Posterior vena cava (tissue), 2 donors: ENCODE data around the gene PLEKHM2. TPM values are rescaled to one million over a fixed set of nuclear protein-coding genes. Genes with fewer than 3 reads are reported as not detected.

Experiments
- DNase-seq: peaks from one replicate; pipeline ENCODE4 v3.0.0-alpha.2; 2020; ENCODE audit warnings: low spot score
- intact Hi-C, 2 donors: fragments of 100-400 bp; cut with DNase I; formaldehyde crosslinking; loops; one replicate each; pipeline versions ENCODE4 v1.14.1 to v1.14.2; 2022 to 2023
- total RNA-seq, 2 donors: library from RNA; stranded (reverse); fragmentation: NEBNext Ultra II Directional; extraction: Animal tissue kit (Norgen Biotek cat#: 25700); gene quantifications; one replicate each; pipeline ENCODE4 v1.2.1, GENCODE V29; 2021
- donor health status: DM: yes; HTN: yes; CAD: no.
- donor health status: DM: yes; HTN: yes; CAD: no.

Gene PLEKHM2
- total RNA-seq, 2 donors from 2014 or later, result 62.6 to 75.9 TPM

GRCh38 chr1:15732686-15733081, 48.6 kb downstream of the PLEKHM2 start:
- intact Hi-C loops, result loop anchor here in 1 of 2 donors (10.0 kb wide), 1 partner anchor 138 kb away; no protein-coding TSS in a partner anchor

GRCh38 chr1:15733218-15733725, 49.2 kb downstream of the PLEKHM2 start:
- no peak for DNase-seq
- intact Hi-C loops, result loop anchor here in 1 of 2 donors (10.0 kb wide), 1 partner anchor 138 kb away; no protein-coding TSS in a partner anchor

More at GRCh38 chr1:15732686-15733081, 48.6 kb downstream of the PLEKHM2 start:
- no peak for DNase-seq

- intact Hi-C loops, result loop anchor here in 1 of 2 donors (10.0 kb wide), 1 partner anchor 139 kb away; no protein-coding TSS in a partner anchor
- DNase-seq, result no peak
Measured at GRCh38 chr1:15733726-15734226, 49.7 kb downstream of the PLEKHM2 start.

- DNase-seq, result no peak
- intact Hi-C loops, result loop anchor here in 1 of 2 donors (10.0 kb wide), 1 partner anchor 139 kb away; no protein-coding TSS in a partner anchor
Measured at GRCh38 chr1:15734296-15734695, 50.2 kb downstream of the PLEKHM2 start.

DNA sequence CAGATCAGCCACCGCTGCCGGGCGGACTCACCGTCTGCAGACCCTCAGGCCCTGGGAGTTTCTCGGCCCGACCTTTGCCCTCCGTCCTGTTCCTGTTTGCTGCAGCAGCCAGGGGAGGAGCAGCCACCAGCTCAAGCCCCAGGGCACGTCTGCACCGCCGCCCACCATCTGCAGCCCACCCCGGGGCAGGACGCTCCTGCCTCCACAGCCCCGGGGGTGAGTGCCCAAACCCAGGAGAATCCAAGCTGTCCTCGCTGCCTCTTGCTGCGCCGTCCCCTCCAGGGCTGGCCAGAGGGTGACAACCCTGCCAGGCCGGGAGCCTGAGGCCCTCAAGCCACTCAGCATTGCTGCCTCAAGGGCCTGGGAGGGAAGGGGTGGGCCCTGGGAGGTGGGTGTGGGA, 50.8 kb downstream of the PLEKHM2 start:
- intact Hi-C loops, result loop anchor here in 1 of 2 donors (10.0 kb wide), 1 partner anchor 140 kb away; no protein-coding TSS in a partner anchor
- no peak for DNase-seq

DNA sequence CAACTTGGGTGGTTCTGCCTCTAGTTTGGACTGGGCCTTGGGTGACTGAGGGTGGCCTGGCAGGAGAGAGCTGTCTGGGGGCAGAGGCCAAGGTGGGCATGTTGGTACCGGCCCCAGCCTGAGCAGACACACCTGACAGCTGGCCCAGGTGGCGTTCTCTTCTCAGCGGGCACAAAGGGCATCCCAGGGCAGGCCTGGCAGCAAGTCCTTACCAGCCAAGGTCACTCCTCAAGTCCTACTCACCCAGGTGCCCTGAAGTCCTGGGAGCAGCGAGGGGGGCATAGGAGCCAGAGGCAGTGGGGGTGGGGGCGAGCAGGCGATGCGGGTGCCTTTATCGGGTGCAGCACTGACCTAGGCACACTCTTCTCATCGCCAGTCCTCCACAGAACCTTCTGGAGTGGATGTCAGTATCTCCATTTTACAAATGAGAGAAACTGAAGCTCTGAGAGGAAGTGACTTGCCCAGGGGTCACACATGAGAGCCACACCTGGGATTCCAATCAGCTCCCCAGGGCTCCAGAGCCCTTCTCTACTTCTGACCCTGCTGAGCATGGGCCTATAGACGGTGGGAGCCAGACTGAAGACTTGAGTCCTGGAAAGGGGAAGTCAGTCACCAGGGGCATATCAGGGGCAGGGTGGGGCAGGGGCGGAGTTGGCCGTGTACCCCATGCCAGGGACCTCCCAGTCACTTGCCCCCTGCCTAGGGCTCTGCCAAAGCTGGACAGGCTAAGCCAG, 51.4 kb downstream of the PLEKHM2 start:
- DNase-seq, result no peak
- intact Hi-C loops, result loop anchor here in 1 of 2 donors (10.0 kb wide), 1 partner anchor 141 kb away; no protein-coding TSS in a partner anchor

GRCh38 chr1:15736038-15736891, 52.1 kb downstream of the PLEKHM2 start, which contains the start of gene SLC25A34:
SLC25A34 (plus strand) TSS chr1:15736258; CDS start chr1:15736486, 228 bp downstream.
- DNase-seq, result no peak
- intact Hi-C loops, result loop anchor here in 1 of 2 donors (10.0 kb wide), 1 partner anchor 141 kb away; no protein-coding TSS in a partner anchor

GRCh38 chr1:15736892-15737261, 52.8 kb downstream of the PLEKHM2 start:
- intact Hi-C loops, result loop anchor here in 1 of 2 donors (10.0 kb wide), 1 partner anchor 142 kb away; no protein-coding TSS in a partner anchor
- DNase-seq, result no peak

DNA sequence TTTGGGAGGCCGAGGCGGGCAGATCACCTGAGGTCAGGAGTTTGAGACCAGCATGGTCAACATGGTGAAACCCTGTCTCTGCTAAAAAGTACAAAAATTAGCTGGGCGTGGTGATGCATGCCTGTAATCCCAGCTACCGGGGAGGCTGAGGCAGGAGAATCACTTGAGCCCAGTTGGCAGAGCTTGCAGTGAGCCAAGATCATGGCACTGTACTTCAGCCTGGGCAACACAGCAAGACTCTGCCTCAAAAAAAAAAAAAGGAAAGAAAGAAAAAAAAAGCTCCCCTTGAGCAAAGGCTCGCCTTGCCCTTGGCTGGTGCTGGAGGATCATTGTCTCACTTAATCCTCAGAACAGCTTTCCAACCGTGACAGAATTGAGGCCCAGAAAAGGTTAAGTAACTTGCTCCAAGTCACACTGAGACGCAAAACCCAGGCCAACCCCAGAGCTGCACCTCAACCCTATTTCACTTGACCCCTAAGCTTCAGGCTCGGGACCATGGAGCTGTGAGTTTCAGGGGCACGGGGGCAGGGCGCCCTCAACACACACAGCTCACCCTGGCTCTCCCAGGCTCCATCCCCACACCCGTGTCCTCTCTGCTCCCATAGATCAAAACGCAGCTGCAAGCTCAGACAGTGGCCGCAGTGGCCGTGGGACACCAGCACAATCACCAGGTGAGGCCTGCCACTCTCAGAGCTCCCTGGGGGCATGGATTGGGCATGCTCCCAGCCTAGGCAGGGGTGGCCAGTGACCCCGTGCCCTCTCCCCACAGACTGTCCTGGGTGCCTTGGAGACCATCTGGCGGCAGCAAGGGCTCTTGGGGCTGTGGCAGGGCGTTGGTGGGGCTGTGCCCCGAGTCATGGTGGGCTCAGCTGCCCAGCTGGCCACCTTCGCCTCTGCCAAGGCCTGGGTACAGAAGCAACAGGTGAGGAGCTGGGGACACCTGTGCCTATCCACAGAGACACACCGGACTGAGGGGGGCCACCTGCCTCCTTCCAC, 53.5 kb downstream of the PLEKHM2 start:
- no peak for DNase-seq
- intact Hi-C loops, result loop anchor here in 1 of 2 donors (10.0 kb wide), 1 partner anchor 143 kb away; no protein-coding TSS in a partner anchor

GRCh38 chr1:15738416-15739113, 54.4 kb downstream of the PLEKHM2 start:
- intact Hi-C loops, result loop anchor here in 1 of 2 donors (10.0 kb wide), 1 partner anchor 144 kb away; no protein-coding TSS in a partner anchor
- no peak for DNase-seq

DNA sequence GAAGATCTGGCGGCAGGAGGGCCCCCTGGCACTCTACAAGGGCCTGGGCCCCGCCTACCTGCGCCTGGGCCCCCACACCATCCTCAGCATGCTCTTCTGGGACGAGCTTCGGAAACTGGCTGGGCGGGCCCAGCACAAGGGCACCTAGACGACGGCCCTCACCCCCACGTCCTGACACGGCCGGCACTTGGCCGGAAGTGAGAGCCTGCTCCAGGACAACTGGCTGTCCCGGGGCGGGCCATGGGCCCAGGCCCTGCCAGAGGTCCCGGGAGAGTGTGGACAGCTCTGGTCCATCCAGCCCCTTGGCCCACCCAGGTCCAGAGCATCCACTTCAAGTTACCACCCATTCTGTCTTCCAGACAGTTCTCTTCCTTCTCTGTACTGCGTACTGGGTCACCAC, 55.1 kb downstream of the PLEKHM2 start:
- DNase-seq, result no peak
- intact Hi-C loops, result loop anchor here in 1 of 2 donors (10.0 kb wide), 1 partner anchor 144 kb away; no protein-coding TSS in a partner anchor

DNA sequence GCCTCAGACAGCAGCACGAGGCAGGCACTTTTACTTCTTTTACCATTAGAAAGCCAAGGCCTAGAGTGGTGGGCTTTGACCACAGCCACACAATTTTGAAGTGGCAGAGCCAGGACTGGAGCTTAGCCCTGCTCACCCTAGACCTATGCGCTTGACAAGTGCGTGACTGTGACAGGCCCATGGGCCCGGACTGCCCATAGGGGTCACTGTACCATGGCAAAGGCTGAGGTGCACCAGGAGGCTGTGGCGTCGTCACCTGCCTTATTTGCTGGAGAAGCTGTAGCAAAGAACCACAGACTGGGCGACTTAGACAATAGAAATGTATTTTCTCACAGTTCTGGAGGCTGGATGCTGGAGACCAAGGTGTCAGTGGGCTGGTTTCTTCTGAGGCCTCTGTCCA, 55.6 kb downstream of the PLEKHM2 start:
- intact Hi-C loops, result loop anchor here in 1 of 2 donors (10.0 kb wide), 1 partner anchor 145 kb away; no protein-coding TSS in a partner anchor
- DNase-seq, result no peak

- intact Hi-C loops, result loop anchor here in 1 of 2 donors (1.0 kb wide), 1 partner anchor 50 kb away; no protein-coding TSS in a partner anchor
- peak; percentile 91 for DNase-seq
Measured at GRCh38 chr1:15740924-15741850, 57.1 kb downstream of the PLEKHM2 start.

DNA sequence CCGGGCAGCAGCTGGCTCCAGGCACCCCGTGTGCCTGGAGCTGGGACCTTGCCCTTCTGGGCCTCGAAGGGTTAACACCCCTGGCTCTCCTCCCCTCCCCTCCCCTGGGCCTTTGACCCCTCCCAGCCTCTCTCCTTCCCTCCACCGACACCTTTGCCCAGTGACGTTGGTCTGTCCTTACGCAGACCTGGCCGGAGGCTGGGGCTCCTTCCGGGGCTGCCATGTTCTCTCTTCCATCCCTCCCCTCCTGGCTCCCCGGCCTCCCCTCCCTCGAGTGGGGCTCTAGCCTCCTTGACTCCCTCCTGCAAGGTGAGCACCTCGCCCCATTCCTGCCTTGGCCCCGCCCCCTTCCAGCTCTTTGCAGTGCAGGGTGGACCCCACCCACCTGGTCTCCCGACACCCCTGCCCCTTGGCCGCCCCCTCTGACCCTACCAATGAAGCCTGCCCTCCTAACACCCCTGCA, 58.2 kb downstream of the PLEKHM2 start, which contains the start of gene TMEM82:
TSS of gene TMEM82 (plus strand) at position 161 of the 463 bp plus-strand sequence. CDS start at position 222, 61 bp downstream.
- DNase-seq, result no peak
- intact Hi-C loops, result no loop called here

DNA sequence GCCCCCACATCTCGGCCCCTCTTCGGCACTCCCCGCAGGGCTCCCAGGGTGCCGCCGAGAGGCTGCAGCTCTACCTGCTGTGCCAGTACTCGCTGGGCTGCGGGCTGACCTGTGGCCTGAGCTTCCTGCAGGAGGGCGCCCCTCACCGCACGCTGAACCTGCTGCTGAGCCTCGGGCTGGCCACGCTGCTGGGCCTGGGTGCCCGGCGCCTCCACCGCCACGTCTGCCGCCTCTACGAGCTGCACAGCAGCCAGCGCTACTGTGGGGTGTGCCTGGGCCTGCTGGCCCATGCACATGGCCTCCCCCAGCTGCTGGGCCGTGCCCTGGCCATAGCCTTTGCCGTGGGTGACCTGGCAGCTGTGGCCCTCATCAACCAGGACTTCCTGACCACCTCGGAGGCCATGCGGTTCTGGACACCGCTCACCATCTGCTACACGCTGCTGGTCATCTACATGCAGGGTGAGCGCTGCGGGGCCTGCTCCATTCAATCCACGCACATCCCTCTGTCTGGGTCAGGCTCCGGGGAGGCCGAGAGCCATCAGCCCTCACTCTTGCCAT, 60.1 kb downstream of the PLEKHM2 start:
- intact Hi-C loops, result no loop called here
- DNase-seq, result no peak
